Measurements from ENCODE around the gene TRIM13. TPM values are rescaled to one million over a fixed set of nuclear protein-coding genes. Genes with fewer than 3 reads are reported as not detected.
"Not testable (repeated sequence)": the region's sequence is repeated elsewhere in the genome, so short reads cannot be mapped to it uniquely, and the experiment has no call there.

TRIM13 gene
- total and polyA plus RNA-seq, 12 donors, result 13.7 to 28.7 (median 21.0) TPM

- intact Hi-C loops (cut with DNase I), result loop anchor here in 1 of 2 donors (10.0 kb wide), 3 partner anchors 557 to 937 kb away; no protein-coding TSS in a partner anchor
- 65 to 86% (median 82%) methylated on average over 3 of the region's 3 CpGs for WGBS, 4 donors
Observed at GRCh38 chr13:49977992-49978391, 18.9 kb upstream of the TRIM13 start.

GRCh38 chr13:49980266-49980665 is 16.6 kb upstream of the TRIM13 start:
- Histone ChIP-seq H3K9me3 (replicated peaks in 1 of 3) (no peaks in the 10 kb centered on the region), H3K36me3 (replicated peaks in 1 of 2) (no peaks in the 10 kb centered on the region), H3K27me3 (no peaks in the 10 kb centered on the region), H3K4me3 (no peak overlapping the region), H3K27ac (no peak overlapping the region), H3K4me1 (replicated peaks in 1 of 2) (no peaks in the 10 kb centered on the region)
- TF ChIP-seq POLR2A (IDR thresholded peaks at IDR 0.05) (no peak), CTCF (IDR thresholded peaks at IDR 0.05) (no peak)
- no peak for DNase-seq
- intact Hi-C loops (cut with DNase I), result no loop called here

More at GRCh38 chr13:49977992-49978391, 18.9 kb upstream of the TRIM13 start:
- no peaks in the 10 kb centered on the region for H3K4me1 ChIP-seq (replicated peaks in 1 of 2)
- TF ChIP-seq POLR2A (IDR thresholded peaks at IDR 0.05) (no peak), CTCF (IDR thresholded peaks at IDR 0.05) (no peak)
- H3K36me3 ChIP-seq (replicated peaks in 1 of 2), result no peaks in the 10 kb centered on the region
- no peak overlapping the region for H3K27ac ChIP-seq
- no peak overlapping the region for H3K4me3 ChIP-seq
- no peaks in the 10 kb centered on the region for H3K9me3 ChIP-seq (replicated peaks in 1 of 3)
- no peak for DNase-seq
- H3K27me3 ChIP-seq, result no peaks in the 10 kb centered on the region

GRCh38 chr13:49985129-49985528 is 11.7 kb upstream of the TRIM13 start:
- H3K27me3 ChIP-seq, result no peaks in the 10 kb centered on the region
- WGBS, 4 donors, result 84 to 90% (median 89%) methylated on average over 2 of the region's 2 CpGs
- H3K4me1 ChIP-seq (replicated peaks in 1 of 2), result no peaks in the 10 kb centered on the region
- H3K27ac ChIP-seq, result no peak overlapping the region
- no peaks in the 10 kb centered on the region for H3K36me3 ChIP-seq (replicated peaks in 1 of 2)
- no peak overlapping the region for H3K4me3 ChIP-seq
- DNase-seq, result no peak
- TF ChIP-seq CTCF (IDR thresholded peaks at IDR 0.05) (no peak), POLR2A (IDR thresholded peaks at IDR 0.05) (no peak)
- intact Hi-C loops (cut with DNase I), result no loop called here
- H3K9me3 ChIP-seq (replicated peaks in 1 of 3), result no peaks in the 10 kb centered on the region

GRCh38 chr13:49986471-49986870 is 10.4 kb upstream of the TRIM13 start:
- no peaks in the 10 kb centered on the region for H3K9me3 ChIP-seq (replicated peaks in 1 of 3)
- H3K4me3 ChIP-seq, result no peak overlapping the region
- intact Hi-C loops (cut with DNase I), result no loop called here
- H3K27me3 ChIP-seq, result no peaks in the 10 kb centered on the region
- H3K4me1 ChIP-seq (replicated peaks in 1 of 2), result no peaks in the 10 kb centered on the region
- H3K27ac ChIP-seq, result no peak overlapping the region
- no peaks in the 10 kb centered on the region for H3K36me3 ChIP-seq (replicated peaks in 1 of 2)
- 92 to 96% (median 94%) methylated on average over 7 of the region's 7 CpGs for WGBS, 4 donors
- TF ChIP-seq POLR2A (IDR thresholded peaks at IDR 0.05) (no peak), CTCF (IDR thresholded peaks at IDR 0.05) (no peak)
- DNase-seq, result no peak

GRCh38 chr13:49990612-49991011 is 6.2 kb upstream of the TRIM13 start:
- not testable (repeated sequence) for H3K4me1 ChIP-seq (replicated peaks in 1 of 2); H3K9me3 ChIP-seq (replicated peaks in 1 of 3); DNase-seq; H3K36me3 ChIP-seq (replicated peaks in 1 of 2); H3K27ac ChIP-seq; H3K4me3 ChIP-seq; H3K27me3 ChIP-seq
- whole genome bisulfite sequencing, 4 donors, result 87 to 97% (median 94%) methylated on average over 6 of the region's 6 CpGs
- intact Hi-C loops (cut with DNase I), result loop anchor here in 1 of 2 donors (10.0 kb wide), 1 partner anchor 94 kb away; no protein-coding TSS in a partner anchor

Measured in adrenal gland (tissue), 12 donors.